ENCODE measurements around the gene PPL. TPM values are rescaled to one million over a fixed set of nuclear protein-coding genes. Genes with fewer than 3 reads are reported as not detected.
"Not testable (repeated sequence)": the region's sequence is repeated elsewhere in the genome, so short reads cannot be mapped to it uniquely, and the experiment has no call there.

The PPL gene
- total RNA-seq, 2 donors from 2014 or later, result not detected

DNA sequence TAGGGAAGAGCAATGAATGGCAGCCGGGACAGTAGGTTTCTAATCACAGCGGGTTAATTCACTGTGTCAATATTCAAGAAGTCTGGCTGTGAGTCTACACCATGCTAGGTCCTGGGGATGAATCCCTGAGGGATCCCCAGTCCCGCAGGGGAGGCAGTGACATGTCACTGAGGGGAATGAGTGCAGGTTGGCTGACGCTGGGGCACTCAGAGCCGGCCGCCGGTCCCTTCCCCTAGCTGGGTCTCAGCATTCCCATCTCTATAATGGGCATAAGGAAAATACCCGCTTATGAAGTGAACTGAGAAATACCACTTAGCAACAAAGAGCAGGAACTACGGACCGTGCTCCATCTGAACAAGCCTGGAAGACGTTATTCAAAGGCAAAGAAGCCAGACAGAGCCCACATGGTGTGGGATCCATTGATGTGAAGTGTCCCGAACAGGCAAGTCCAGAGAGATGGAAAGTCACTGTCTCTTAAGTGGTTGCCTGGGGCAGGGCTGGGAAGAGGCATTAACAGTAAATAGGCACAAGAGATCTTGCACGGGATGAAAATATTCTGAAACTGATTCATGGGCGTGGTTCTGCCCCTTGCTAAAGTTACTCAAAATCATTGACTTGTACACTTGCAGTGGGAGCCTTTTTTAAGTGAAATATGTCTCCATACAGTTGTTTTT is 31.9 kb downstream of the PPL start:
- Mint-ChIP-seq H3K27me3 (peaks cover 30% of the 10 kb centered on the region), H3K4me1 (no peaks in the 10 kb centered on the region), H3K27ac (no peak overlapping the region), H3K4me3 (no peak overlapping the region), H3K36me3 (ENCODE audit: low read depth) (peaks cover 4% of the 10 kb centered on the region)
- ATAC-seq (no peak), DNase-seq (no peak)
- H3K9me3 ChIP-seq (ENCODE audit: control insufficient read depth, low read length, poor library complexity, severe bottlenecking), result no peaks in the 10 kb centered on the region

- ATAC-seq (no peak), DNase-seq (no peak)
- no peak overlapping the region for H3K27ac Mint-ChIP-seq
- H3K9me3 ChIP-seq (ENCODE audit: control insufficient read depth, low read length, poor library complexity, severe bottlenecking), result no peaks in the 10 kb centered on the region
- peaks cover 37% of the 10 kb centered on the region for H3K27me3 Mint-ChIP-seq
- no peaks in the 10 kb centered on the region for H3K4me1 Mint-ChIP-seq
- H3K4me3 Mint-ChIP-seq, result no peak overlapping the region
- peaks cover 4% of the 10 kb centered on the region for H3K36me3 Mint-ChIP-seq (ENCODE audit: low read depth)
These were observed 32.6 kb downstream of the PPL start for GRCh38 chr16:4904108-4904941.

DNA sequence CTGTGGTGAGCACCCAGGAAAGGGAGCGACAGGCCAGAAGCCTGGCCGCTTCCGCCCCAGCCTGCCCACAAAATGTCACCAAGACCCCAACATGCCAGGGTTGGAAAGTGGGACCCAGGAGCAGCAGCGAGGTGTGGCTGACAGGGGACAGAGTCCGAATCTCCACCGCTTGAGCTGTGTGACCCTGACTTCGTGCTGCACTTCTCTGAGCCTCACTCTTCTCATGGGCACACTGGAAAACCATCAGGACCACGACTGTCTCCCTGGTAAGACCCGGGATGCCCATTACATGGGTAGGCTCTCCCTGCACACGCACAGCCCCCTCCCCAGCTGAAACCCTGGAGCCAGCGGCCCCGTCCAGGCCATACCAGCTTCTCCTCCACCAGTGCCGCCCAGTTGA is 34.9 kb downstream of the PPL start:
- Mint-ChIP-seq H3K4me3 (no peak overlapping the region), H3K27ac (no peak overlapping the region), H3K4me1 (no peaks in the 10 kb centered on the region), H3K27me3 (peaks cover 37% of the 10 kb centered on the region), H3K36me3 (ENCODE audit: low read depth) (peaks cover 6% of the 10 kb centered on the region)
- ATAC-seq (no peak), DNase-seq (no peak)
- no peaks in the 10 kb centered on the region for H3K9me3 ChIP-seq (ENCODE audit: control insufficient read depth, low read length, poor library complexity, severe bottlenecking)

- Mint-ChIP-seq H3K4me3 (no peak overlapping the region), H3K27ac (no peak overlapping the region), H3K36me3 (ENCODE audit: low read depth) (peaks cover 6% of the 10 kb centered on the region), H3K27me3 (peaks cover 42% of the 10 kb centered on the region), H3K4me1 (no peaks in the 10 kb centered on the region)
- no peak for ATAC-seq
- H3K9me3 ChIP-seq (ENCODE audit: control insufficient read depth, low read length, poor library complexity, severe bottlenecking), result no peaks in the 10 kb centered on the region
- DNase-seq, result no peak
These were observed 36.2 kb downstream of the PPL start for GRCh38 chr16:4900750-4901149.

GRCh38 chr16:4900036-4900435 is 36.9 kb downstream of the PPL start:
- Mint-ChIP-seq H3K4me3 (no peak overlapping the region), H3K27ac (no peak overlapping the region)

GRCh38 chr16:4899474-4899846 is 37.5 kb downstream of the PPL start:
- ATAC-seq (no peak), DNase-seq (no peak)
- Mint-ChIP-seq H3K27me3 (peaks cover 30% of the 10 kb centered on the region), H3K4me3 (no peak overlapping the region), H3K4me1 (no peaks in the 10 kb centered on the region), H3K36me3 (ENCODE audit: low read depth) (peaks cover 6% of the 10 kb centered on the region), H3K27ac (no peak overlapping the region)
- H3K9me3 ChIP-seq (ENCODE audit: control insufficient read depth, low read length, poor library complexity, severe bottlenecking), result no peaks in the 10 kb centered on the region

More at GRCh38 chr16:4900036-4900435, 36.9 kb downstream of the PPL start:
- no peak for DNase-seq
- ATAC-seq, result no peak
- H3K9me3 ChIP-seq (ENCODE audit: control insufficient read depth, low read length, poor library complexity, severe bottlenecking), result no peaks in the 10 kb centered on the region
- Mint-ChIP-seq H3K36me3 (ENCODE audit: low read depth) (peaks cover 6% of the 10 kb centered on the region), H3K27me3 (peaks cover 35% of the 10 kb centered on the region), H3K4me1 (no peaks in the 10 kb centered on the region)

- no peaks in the 10 kb centered on the region for H3K4me1 Mint-ChIP-seq
- peaks cover 25% of the 10 kb centered on the region for H3K27me3 Mint-ChIP-seq
- H3K27ac Mint-ChIP-seq, result no peak overlapping the region
- H3K36me3 Mint-ChIP-seq (ENCODE audit: low read depth), result peaks cover 2% of the 10 kb centered on the region
- H3K9me3 ChIP-seq (ENCODE audit: control insufficient read depth, low read length, poor library complexity, severe bottlenecking), result no peaks in the 10 kb centered on the region
- no peak overlapping the region for H3K4me3 Mint-ChIP-seq
- ATAC-seq (no peak), DNase-seq (no peak)
These were observed 38.0 kb downstream of the PPL start for GRCh38 chr16:4898811-4899473.

DNA sequence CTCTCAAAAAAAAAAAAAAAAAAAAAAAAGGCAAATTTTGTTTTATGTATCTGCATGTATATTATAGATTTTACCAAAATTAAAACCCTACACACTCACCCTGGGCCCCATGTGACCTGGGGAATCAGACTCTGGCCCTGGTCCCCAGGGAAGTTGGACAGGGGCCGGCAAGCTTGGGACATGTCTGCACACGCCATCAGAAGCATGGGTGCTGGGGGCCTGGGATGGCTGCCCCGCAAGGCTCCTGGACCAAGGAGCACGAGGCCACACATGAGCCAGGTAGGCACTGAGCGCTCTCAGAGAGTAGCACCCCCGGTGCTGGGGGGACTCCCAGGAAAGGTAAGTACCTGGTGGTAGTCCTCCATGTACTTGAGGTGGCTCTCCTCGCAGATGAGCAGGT is 39.6 kb downstream of the PPL start:
- H3K4me3 Mint-ChIP-seq, result no peak overlapping the region
- ATAC-seq (no peak), DNase-seq (no peak)
- peaks cover 2% of the 10 kb centered on the region for H3K36me3 Mint-ChIP-seq (ENCODE audit: low read depth)
- H3K4me1 Mint-ChIP-seq, result no peaks in the 10 kb centered on the region
- H3K27ac Mint-ChIP-seq, result no peak overlapping the region
- peaks cover 14% of the 10 kb centered on the region for H3K27me3 Mint-ChIP-seq
- H3K9me3 ChIP-seq (ENCODE audit: control insufficient read depth, low read length, poor library complexity, severe bottlenecking), result no peaks in the 10 kb centered on the region

- ATAC-seq; H3K36me3 Mint-ChIP-seq (ENCODE audit: low read depth); H3K4me1 Mint-ChIP-seq; H3K9me3 ChIP-seq (ENCODE audit: control insufficient read depth, low read length, poor library complexity, severe bottlenecking); H3K4me3 Mint-ChIP-seq; H3K27ac Mint-ChIP-seq; DNase-seq: not testable (repeated sequence)
- H3K27me3 Mint-ChIP-seq, result peaks cover 12% of the 10 kb centered on the region
These were observed 40.2 kb downstream of the PPL start for GRCh38 chr16:4896761-4897160.

DNA sequence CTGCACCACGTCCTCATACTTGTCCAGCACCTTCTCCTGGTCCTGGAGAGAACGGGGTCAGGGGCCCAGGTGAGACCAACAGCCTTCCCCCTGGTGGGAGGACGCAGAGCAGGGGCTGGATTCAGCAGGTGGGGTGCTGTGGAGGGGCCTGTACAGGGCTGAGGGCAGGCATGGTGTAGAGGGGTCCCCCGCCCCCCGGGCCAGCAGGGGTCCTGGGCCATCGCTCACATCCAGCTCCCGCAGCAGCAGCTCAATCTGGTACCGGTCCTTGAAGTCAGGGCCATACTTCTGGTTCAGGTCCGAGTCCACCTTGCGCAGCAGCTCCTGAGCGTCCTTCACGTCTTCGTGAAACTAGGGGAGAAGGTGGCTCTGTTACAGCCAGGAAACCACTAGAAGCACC is 41.6 kb downstream of the PPL start:
- DNase-seq (no peak), ATAC-seq (no peak)
- H3K27ac Mint-ChIP-seq, result no peak overlapping the region
- peaks cover 2% of the 10 kb centered on the region for H3K36me3 Mint-ChIP-seq (ENCODE audit: low read depth)
- peaks cover 12% of the 10 kb centered on the region for H3K27me3 Mint-ChIP-seq
- H3K4me3 Mint-ChIP-seq, result no peak overlapping the region
- no peaks in the 10 kb centered on the region for H3K4me1 Mint-ChIP-seq
- no peaks in the 10 kb centered on the region for H3K9me3 ChIP-seq (ENCODE audit: control insufficient read depth, low read length, poor library complexity, severe bottlenecking)

DNA sequence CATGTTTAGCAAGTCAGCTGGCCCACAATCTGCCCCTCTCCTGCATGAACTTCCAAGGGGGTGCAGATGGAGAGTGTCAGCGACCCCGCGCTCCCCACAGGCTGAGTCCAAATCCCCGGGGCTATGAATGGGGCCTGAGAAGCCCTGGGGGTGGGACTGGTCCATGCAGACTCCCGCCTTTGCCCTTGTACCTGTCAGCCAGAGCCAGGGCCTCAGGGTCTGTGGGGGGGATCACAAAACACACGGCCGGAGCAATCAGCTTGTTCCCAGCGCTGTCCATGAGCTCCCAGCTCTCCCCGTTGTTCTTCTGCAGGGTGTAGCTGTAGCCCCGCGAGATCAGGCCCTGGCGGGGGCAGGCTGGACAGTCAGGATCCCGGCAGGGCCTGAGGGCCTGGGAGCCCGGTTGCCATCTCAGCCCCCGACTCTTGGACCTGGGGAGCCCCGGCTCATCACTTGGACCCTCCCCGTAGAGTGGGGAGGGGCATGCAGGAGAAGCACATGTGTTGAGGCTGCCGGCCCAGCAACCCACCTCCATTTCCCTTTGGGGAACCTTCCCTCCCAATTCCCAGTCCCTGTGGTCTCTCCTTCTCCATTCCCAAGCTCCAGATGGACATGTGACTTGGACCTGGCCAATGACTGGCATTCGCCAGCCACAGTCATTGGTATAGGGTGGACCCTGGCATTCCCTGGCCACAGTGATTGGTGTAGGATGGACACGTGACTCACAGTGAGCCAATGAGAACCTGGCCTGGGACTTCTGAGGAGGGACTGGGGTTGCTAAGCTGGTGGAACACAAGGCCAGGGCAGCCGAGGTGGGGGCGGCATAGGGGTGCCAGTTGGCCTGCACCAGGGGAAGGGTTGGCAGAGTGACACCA is 42.4 kb downstream of the PPL start:
- Mint-ChIP-seq H3K27ac (peak overlapping the region; percentile 14), H3K4me3 (no peak overlapping the region), H3K36me3 (ENCODE audit: low read depth) (peaks cover 2% of the 10 kb centered on the region), H3K4me1 (no peaks in the 10 kb centered on the region), H3K27me3 (peaks cover 7% of the 10 kb centered on the region)
- ATAC-seq, result no peak
- H3K9me3 ChIP-seq (ENCODE audit: control insufficient read depth, low read length, poor library complexity, severe bottlenecking), result no peaks in the 10 kb centered on the region
- DNase-seq, result no peak

- no peaks in the 10 kb centered on the region for H3K9me3 ChIP-seq (ENCODE audit: control insufficient read depth, low read length, poor library complexity, severe bottlenecking)
- Mint-ChIP-seq H3K27me3 (peaks cover 4% of the 10 kb centered on the region), H3K4me1 (no peaks in the 10 kb centered on the region), H3K27ac (no peak overlapping the region), H3K36me3 (ENCODE audit: low read depth) (peaks cover under 1% of the 10 kb centered on the region), H3K4me3 (no peak overlapping the region)
- no peak for ATAC-seq
- DNase-seq, result no peak
These were observed 43.7 kb downstream of the PPL start for GRCh38 chr16:4893103-4893862.

Data from T-helper 17 cell (primary cell).